ENCODE results near the gene FLACC1. TPM values are rescaled to one million over a fixed set of nuclear protein-coding genes. Genes with fewer than 3 reads are reported as not detected.
"Not testable (repeated sequence)": the region's sequence is repeated elsewhere in the genome, so short reads cannot be mapped to it uniquely, and the experiment has no call there.

Gene FLACC1
- total RNA-seq, 2 experiments from 2014 or later: 4.5 to 4.8 TPM

- H3K27me3 Mint-ChIP-seq; H3K27ac Mint-ChIP-seq; H3K9me3 ChIP-seq (ENCODE audit: control insufficient read depth in 1 of 2, insufficient read depth in 1 of 2, low read length in 2 of 2); DNase-seq; H3K4me1 ChIP-seq (ENCODE audit: insufficient read depth, low read length); H3K4me1 Mint-ChIP-seq (ENCODE audit: low read depth); H3K9me3 Mint-ChIP-seq; H3K27ac ChIP-seq (ENCODE audit: low read depth in 1 of 2, low read length in 2 of 2); ATAC-seq (ENCODE audit: poor library complexity); H3K4me3 Mint-ChIP-seq; H3K27me3 ChIP-seq (ENCODE audit: control insufficient read depth in 1 of 2, insufficient read depth in 2 of 2, low read length in 2 of 2); intact Hi-C loops (cut with DNase I, micrococcal nuclease); H3K4me3 ChIP-seq (ENCODE audit: low read length): not testable (repeated sequence)
- CTCF ChIA-PET: interaction anchor here (1.1 kb wide), 1 partner anchor 58 kb away, joined by 4 read pairs; no protein-coding TSS in a partner anchor
- peaks cover 83% of the 10 kb centered on the region for H3K36me3 Mint-ChIP-seq (ENCODE audit: low read depth)
- H3K36me3 ChIP-seq (ENCODE audit: insufficient read depth, low read length): peaks cover 50% of the 10 kb centered on the region
- POLR2A ChIA-PET: interaction anchor here (0.6 to 1.0 kb wide), 3 partner anchors 21 to 34 kb away, joined by 3 read pairs; no protein-coding TSS in a partner anchor
These were observed 66.5 kb downstream of the FLACC1 start for GRCh38 chr2:201290457-201291148.

GRCh38 chr2:201285499-201285898 is 71.6 kb downstream of the FLACC1 start:
- Mint-ChIP-seq H3K27me3 (no peaks in the 10 kb centered on the region), H3K4me1 (ENCODE audit: low read depth) (peaks cover 15% of the 10 kb centered on the region), H3K9me3 (peaks cover 4% of the 10 kb centered on the region), H3K36me3 (ENCODE audit: low read depth) (peaks cover 70% of the 10 kb centered on the region), H3K27ac (peak overlapping the region; percentile 3), H3K4me3 (no peak overlapping the region)
- Histone ChIP-seq H3K27ac (ENCODE audit: low read depth in 1 of 2, low read length in 2 of 2) (no peak overlapping the region), H3K27me3 (ENCODE audit: control insufficient read depth in 1 of 2, insufficient read depth in 2 of 2, low read length in 2 of 2) (no peaks in the 10 kb centered on the region), H3K4me1 (ENCODE audit: insufficient read depth, low read length) (peaks cover 2% of the 10 kb centered on the region), H3K36me3 (ENCODE audit: insufficient read depth, low read length) (peaks cover 69% of the 10 kb centered on the region), H3K4me3 (ENCODE audit: low read length) (no peak overlapping the region), H3K9me3 (ENCODE audit: control insufficient read depth in 1 of 2, insufficient read depth in 1 of 2, low read length in 2 of 2) (peaks cover 0 to 2% of the 10 kb centered on the region in 2 experiments)
- no peak for DNase-seq
- intact Hi-C loops (cut with DNase I, micrococcal nuclease): no loop called here
- ATAC-seq (ENCODE audit: poor library complexity): no peak
- TF ChIP-seq, protein P1, sequence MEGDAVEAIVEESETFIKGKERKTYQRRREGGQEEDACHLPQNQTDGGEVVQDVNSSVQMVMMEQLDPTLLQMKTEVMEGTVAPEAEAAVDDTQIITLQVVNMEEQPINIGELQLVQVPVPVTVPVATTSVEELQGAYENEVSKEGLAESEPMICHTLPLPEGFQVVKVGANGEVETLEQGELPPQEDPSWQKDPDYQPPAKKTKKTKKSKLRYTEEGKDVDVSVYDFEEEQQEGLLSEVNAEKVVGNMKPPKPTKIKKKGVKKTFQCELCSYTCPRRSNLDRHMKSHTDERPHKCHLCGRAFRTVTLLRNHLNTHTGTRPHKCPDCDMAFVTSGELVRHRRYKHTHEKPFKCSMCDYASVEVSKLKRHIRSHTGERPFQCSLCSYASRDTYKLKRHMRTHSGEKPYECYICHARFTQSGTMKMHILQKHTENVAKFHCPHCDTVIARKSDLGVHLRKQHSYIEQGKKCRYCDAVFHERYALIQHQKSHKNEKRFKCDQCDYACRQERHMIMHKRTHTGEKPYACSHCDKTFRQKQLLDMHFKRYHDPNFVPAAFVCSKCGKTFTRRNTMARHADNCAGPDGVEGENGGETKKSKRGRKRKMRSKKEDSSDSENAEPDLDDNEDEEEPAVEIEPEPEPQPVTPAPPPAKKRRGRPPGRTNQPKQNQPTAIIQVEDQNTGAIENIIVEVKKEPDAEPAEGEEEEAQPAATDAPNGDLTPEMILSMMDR (IDR thresholded peaks at IDR 0.05): no peak
- ChIA-PET CTCF (interaction anchor here (1.6 to 3.3 kb wide), 2 partner anchors 9 to 53 kb away, joined by 4 to 10 read pairs; no protein-coding TSS in a partner anchor), POLR2A (no interaction called here)

DNA sequence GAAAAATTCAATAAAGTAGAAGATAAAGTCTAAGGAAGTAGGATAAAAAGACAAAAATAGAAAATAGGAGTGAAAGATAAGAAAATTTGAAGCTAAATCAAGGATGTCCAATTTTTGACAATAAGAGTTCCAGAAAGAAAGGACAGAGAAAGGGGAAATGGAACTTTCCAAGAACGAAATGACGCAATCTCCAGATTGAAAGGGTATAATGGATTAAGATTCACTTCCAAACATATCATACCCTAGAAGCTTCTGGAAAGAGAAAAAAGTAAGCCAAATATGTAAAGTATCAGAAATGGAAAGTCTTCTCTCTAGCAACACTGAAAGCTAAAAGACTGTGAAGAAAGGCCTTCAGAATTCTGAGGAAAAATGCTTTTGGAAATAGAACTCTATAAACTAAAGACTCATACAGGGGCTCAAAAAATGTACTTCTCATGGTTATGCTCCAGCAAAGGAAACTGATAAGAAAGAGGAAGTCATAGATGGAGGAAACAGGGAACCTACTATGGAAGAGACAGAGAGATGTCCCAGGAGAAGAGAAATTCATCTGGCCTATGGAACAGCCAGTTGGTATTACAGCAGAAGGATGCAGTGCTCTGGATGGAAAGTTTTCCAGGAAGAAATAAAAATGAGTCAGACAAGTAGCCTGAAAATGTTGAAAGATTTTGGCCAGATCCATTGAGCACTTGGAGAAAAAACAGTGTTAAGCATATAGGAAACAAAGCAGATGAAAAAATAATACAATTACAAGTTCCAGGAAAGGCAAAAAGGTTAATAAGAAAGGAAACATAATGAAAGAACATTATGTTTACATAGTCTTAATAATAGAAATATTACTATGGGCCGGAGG is 76.7 kb downstream of the FLACC1 start:
- Mint-ChIP-seq H3K36me3 (ENCODE audit: low read depth) (peaks cover 70% of the 10 kb centered on the region), H3K4me3 (no peak overlapping the region), H3K27ac (peak overlapping the region; percentile 85), H3K4me1 (ENCODE audit: low read depth) (peaks cover 44% of the 10 kb centered on the region), H3K27me3 (no peaks in the 10 kb centered on the region), H3K9me3 (no peaks in the 10 kb centered on the region)
- H3K4me3 ChIP-seq (ENCODE audit: low read length): no peak overlapping the region
- peaks cover 9% of the 10 kb centered on the region for H3K4me1 ChIP-seq (ENCODE audit: insufficient read depth, low read length)
- POLR2A ChIA-PET: interaction anchor here (1.5 to 2.1 kb wide), 4 partner anchors 19 to 48 kb away, joined by 4 to 9 read pairs (median 4); no protein-coding TSS in a partner anchor
- CTCF ChIA-PET: no interaction called here
- DNase-seq (no peak), ATAC-seq (ENCODE audit: poor library complexity) (no peak)
- H3K9me3 ChIP-seq (ENCODE audit: control insufficient read depth in 1 of 2, insufficient read depth in 1 of 2, low read length in 2 of 2): no peaks in the 10 kb centered on the region
- no peaks in the 10 kb centered on the region for H3K27me3 ChIP-seq (ENCODE audit: control insufficient read depth in 1 of 2, insufficient read depth in 2 of 2, low read length in 2 of 2)
- no peak overlapping the region for H3K27ac ChIP-seq (ENCODE audit: low read depth in 1 of 2, low read length in 2 of 2)
- intact Hi-C loops (cut with DNase I, micrococcal nuclease): no loop called here
- TF ChIP-seq, protein P1 (IDR thresholded peaks at IDR 0.05): no peak
- peaks cover 72% of the 10 kb centered on the region for H3K36me3 ChIP-seq (ENCODE audit: insufficient read depth, low read length)
